HepG2 (cell line): ENCODE results near the gene NUDT1. TPM values are rescaled to one million over a fixed set of nuclear protein-coding genes. Genes with fewer than 3 reads are reported as not detected.

Source experiments
- ATF7-NPFF ChIP-seq: sonication (generic); formaldehyde crosslinking; IDR thresholded peaks from 2 replicates; pipeline ENCODE4 v1.8.1; 2023; ENCODE audit warnings: mild to moderate bottlenecking, low read depth, missing genetic modification reagents, moderate library complexity
- HINFP ChIP-seq: sonication (generic); formaldehyde crosslinking; IDR thresholded peaks from 2 replicates; pipeline ENCODE4 v1.4.0; 2020; ENCODE audit warnings: low read depth, mild to moderate bottlenecking, missing genetic modification reagents
- IRF9 ChIP-seq: sonication (generic); formaldehyde crosslinking; IDR thresholded peaks from 2 replicates; pipeline ENCODE4 v1.8.0; 2022; ENCODE audit warnings: missing genetic modification reagents, mild to moderate bottlenecking, borderline replicate concordance
- NCOA1 ChIP-seq: sonication (generic); formaldehyde crosslinking; IDR thresholded peaks from 2 replicates; pipeline ENCODE4 v1.9.0; 2021; ENCODE audit warnings: missing genetic modification reagents
- NR2F6 ChIP-seq, 2 experiments: IDR thresholded peaks; 2 replicates each; pipeline ENCODE4 v1.6.1; 2016; ENCODE audit warnings: antibody characterized with exemption in 1 of 2, mild to moderate bottlenecking in 1 of 2
- PCBP1 ChIP-seq: fragments of 200-400 bp; formaldehyde crosslinking; IDR thresholded peaks from 2 replicates; pipeline ENCODE4 v1.6.1; 2017; ENCODE audit warnings: mild to moderate bottlenecking, low read depth, low read length, borderline replicate concordance
- RAD51 ChIP-seq: fragments of 450-650 bp; IDR thresholded peaks from 2 replicates; pipeline ENCODE4 v1.6.1; 2016; ENCODE audit warnings: borderline replicate concordance
- RBM39 ChIP-seq: fragments of 200-400 bp; formaldehyde crosslinking; IDR thresholded peaks from one replicate; pipeline ENCODE4 v1.6.1; 2018; ENCODE audit warnings: antibody characterized with exemption, mild to moderate bottlenecking, low read depth, low read length; ENCODE audit not compliant: poor library complexity, severe bottlenecking
- TBL1XR1 ChIP-seq: fragments of 150-350 bp; IDR thresholded peaks from 2 replicates; pipeline ENCODE4 v1.6.1; 2014; ENCODE audit warnings: borderline replicate concordance, low read length; ENCODE audit not compliant: partially characterized antibody
- ZNF44 ChIP-seq: sonication (generic); formaldehyde crosslinking; IDR thresholded peaks from 2 replicates; pipeline ENCODE4 v1.5.1; 2020; ENCODE audit warnings: mild to moderate bottlenecking, missing genetic modification reagents
- ZNF619 ChIP-seq: sonication (generic); formaldehyde crosslinking; IDR thresholded peaks from 2 replicates; pipeline ENCODE4 v1.4.0; 2020; ENCODE audit warnings: mild to moderate bottlenecking, missing genetic modification reagents
- ZNF687 ChIP-seq: sonication (generic); formaldehyde crosslinking; IDR thresholded peaks from 2 replicates; pipeline ENCODE4 v1.5.1; 2020; ENCODE audit warnings: mild to moderate bottlenecking, missing genetic modification reagents, moderate library complexity
- ZNF761 ChIP-seq: sonication (generic); formaldehyde crosslinking; conservative IDR thresholded peaks from 2 replicates; pipeline ENCODE4 v1.4.0; 2020; ENCODE audit warnings: mild to moderate bottlenecking, missing genetic modification reagents
- polyA plus RNA-seq, 8 experiments: library from polyadenylated mRNA; depleted of rRNA in 3 of 8; stranded (reverse) in 7 of 8; unstranded in 1 of 8; fragments of >200 nt; fragmentation: Illumina TruSeq in 4 of 8; extraction: Trizol in 4 of 8; gene quantifications; 2 replicates each; pipeline versions ENCODE4 v1.2.1 to v1.2.3, GENCODE V29; 2011 to 2016; ENCODE audit warnings: low read depth in 4 of 8, missing spikeins in 1 of 8, mixed read lengths in 1 of 8; ENCODE audit not compliant: insufficient read depth in 1 of 8
- total RNA-seq, 5 experiments: library from RNA; depleted of rRNA; stranded (reverse); fragments of >200 nt; fragmentation: Illumina TruSeq; extraction: Trizol; gene quantifications; 2 replicates each; pipeline ENCODE4 v1.2.3, GENCODE V29; 2016; ENCODE audit warnings: low read depth in 1 of 5

The NUDT1 gene
- total and polyA plus RNA-seq, 2 of the 13 experiments (the other 11 are each of a cell fraction or from before 2014, with no cell fraction given) = 9.1 to 26.8 TPM

DNA sequence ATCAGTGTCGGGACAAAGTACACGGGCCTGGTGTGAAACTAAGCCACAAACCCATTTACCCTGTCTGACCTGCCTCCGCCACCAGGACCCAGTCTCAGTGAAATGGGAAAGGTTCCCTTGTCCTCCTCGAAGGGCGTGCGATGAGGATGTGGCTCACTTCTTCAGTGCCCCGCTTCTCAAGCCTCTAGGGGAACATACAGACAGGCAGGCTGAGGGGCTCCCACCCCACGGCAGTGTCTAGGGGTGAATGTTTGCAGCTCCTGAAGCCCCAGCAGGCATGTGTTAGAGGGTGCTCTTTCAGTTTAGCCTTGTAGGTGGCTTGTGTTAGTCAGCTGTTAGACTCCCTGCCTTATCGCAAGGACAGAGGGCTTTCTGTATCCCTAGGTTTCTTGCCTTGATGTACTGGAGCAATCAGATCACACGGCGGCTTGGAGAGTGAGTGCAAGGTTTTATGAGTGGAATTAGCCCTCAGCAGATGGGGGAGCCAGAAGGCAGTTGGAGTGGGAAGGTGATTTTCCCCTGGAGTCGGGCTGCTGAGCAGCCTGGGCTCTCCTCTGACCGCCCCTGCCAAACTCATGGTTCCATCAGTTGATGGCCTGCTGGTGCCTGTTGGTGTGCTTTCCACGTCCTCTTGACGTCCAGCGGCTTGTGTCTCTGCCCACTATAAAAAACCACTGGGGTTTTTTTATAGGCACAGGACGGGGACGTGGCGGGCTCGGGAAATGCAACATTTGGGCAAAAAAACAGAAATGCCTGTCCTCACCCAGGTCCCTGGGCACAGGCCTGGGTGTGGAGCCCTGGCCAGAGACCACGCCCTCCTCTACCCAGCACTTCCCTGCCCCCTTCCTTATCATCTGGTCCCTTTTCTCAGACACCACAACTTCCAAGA is 759 bp downstream of the NUDT1 start (continued):
- TF ChIP-seq HINFP (CRISPR knock-in tag) = no peak
- 0 out of 2 replicates have a peak, but pooled peaks have one; percentile 2 for TF ChIP-seq ZNF761 (CRISPR knock-in tag)
- 0 out of 2 replicates have a peak, but pooled peaks have one; percentile 5 for TF ChIP-seq ZNF687 (CRISPR knock-in tag)
- TF ChIP-seq PCBP1 = no peak
- TF ChIP-seq ZNF619 (CRISPR knock-in tag) = no peak
- TF ChIP-seq ATF7-NPFF = 0 out of 2 replicates have a peak, but pooled peaks have one; percentile 7
- no peak for TF ChIP-seq NR2F6 (IDR thresholded peaks at IDR 0.05)
- no peak for TF ChIP-seq NR2F6 (CRISPR knock-in tag; IDR thresholded peaks at IDR 0.05)
- 0 out of 2 replicates have a peak, but pooled peaks have one; percentile 40 for TF ChIP-seq NCOA1 (CRISPR knock-in tag)
- no peak for TF ChIP-seq IRF9 (CRISPR knock-in tag)
- TF ChIP-seq RAD51 = no peak
- 0 out of 2 replicates have a peak, but pooled peaks have one; percentile 26 for TF ChIP-seq ZNF44 (CRISPR knock-in tag)
- TF ChIP-seq TBL1XR1 = no peak
- no peak for TF ChIP-seq RBM39
- TF ChIP-seq, all 625 proteins: peak for 6
